GM12801 (cell line): ENCODE measurements around the gene WNT8A.

ENCODE experiments used
- CTCF ChIP-seq: IDR thresholded peaks from one replicate; pipeline ENCODE4 v1.5.1; 2011; ENCODE audit warnings: control low read depth; ENCODE audit not compliant: insufficient read length; ENCODE audit errors: extremely low read depth

Gene WNT8A

GRCh38 chr5:138138949-138139780 lies 55.3 kb downstream of the WNT8A start, which contains the start of gene NME5:
Gene NME5, minus strand, starts transcription at chr5:138139428. Its CDS starts 648 bp downstream, at chr5:138138780.
- TF ChIP-seq CTCF, result no peak

GRCh38 chr5:138139781-138140090 lies 55.9 kb downstream of the WNT8A start:
- no peak for TF ChIP-seq CTCF

- TF ChIP-seq CTCF, result no peak
Measured at GRCh38 chr5:138140268-138140667, 56.4 kb downstream of the WNT8A start.
